Kidney (tissue), 14 donors: ENCODE results near the gene HMGA1. TPM values are rescaled to one million over a fixed set of nuclear protein-coding genes. Genes with fewer than 3 reads are reported as not detected.

Source experiments
- DNase-seq, 5 donors: peaks; one replicate each; pipeline ENCODE4 v3.0.0-alpha.2; 2013 to 2020
- FAIRE-seq: peaks from 2 replicates; lab custom pipeline; 2012; peaks lifted over from hg19 to GRCh38; lab: Jason Lieb, UNC
- H3K27ac ChIP-seq, 2 donors: one replicate each; pipeline ENCODE4 v1.7.0; 2013; ENCODE audit warnings: low read depth in 2 of 2, low read length in 2 of 2, inconsistent platforms in 1 of 2
- H3K27me3 ChIP-seq: one replicate; pipeline ENCODE4 v1.7.1; 2013; ENCODE audit warnings: low read length, inconsistent platforms; ENCODE audit not compliant: control insufficient read depth, insufficient read depth
- H3K36me3 ChIP-seq, 3 donors: one replicate each; pipeline versions ENCODE4 v1.7.0 to v1.7.1; 2013; ENCODE audit warnings: low read length in 3 of 3, control low read depth in 1 of 3, inconsistent platforms in 1 of 3; ENCODE audit not compliant: insufficient read depth in 3 of 3, control insufficient read depth in 2 of 3
- H3K4me1 ChIP-seq, 3 donors: one replicate each; pipeline versions ENCODE4 v1.7.0 to v1.7.1; 2013; ENCODE audit warnings: low read length in 3 of 3, inconsistent platforms in 1 of 3, low read depth in 1 of 3; ENCODE audit not compliant: control insufficient read depth in 2 of 3, insufficient read depth in 2 of 3
- H3K4me3 ChIP-seq, 3 donors: one replicate each; pipeline versions ENCODE4 v1.7.0 to v1.8.1; 2013; ENCODE audit warnings: low read length in 3 of 3, control low read depth in 1 of 3, inconsistent platforms in 1 of 3
- H3K9ac ChIP-seq, 3 donors: one replicate each; pipeline versions ENCODE4 v1.7.0 to v1.7.1; 2013; ENCODE audit warnings: low read length in 3 of 3, control low read depth in 1 of 3, inconsistent platforms in 1 of 3
- H3K9me3 ChIP-seq, 3 donors: one replicate each; pipeline versions ENCODE4 v1.7.0 to v1.7.1; 2013; ENCODE audit warnings: low read length in 3 of 3, control low read depth in 1 of 3, inconsistent platforms in 1 of 3; ENCODE audit not compliant: control insufficient read depth in 2 of 3, insufficient read depth in 1 of 3
- CTCF ChIP-seq: IDR thresholded peaks from 3 replicates; pipeline ENCODE4 v1.5.1; 2012; ENCODE audit warnings: mild to moderate bottlenecking, moderate library complexity, borderline replicate concordance; ENCODE audit not compliant: insufficient read depth; ENCODE audit errors: extremely low read depth
- intact Hi-C: fragments of 100-400 bp; cut with DNase I; formaldehyde crosslinking; loops from one replicate; pipeline ENCODE4 v1.11.1; 2022
- polyA plus RNA-seq: library from polyadenylated mRNA; stranded (reverse); fragments of 350-450 nt; fragmentation: Illumina TruSeq; extraction: RNeasy Lipid Tissue Mini Kit (QIAGEN cat#74804); gene quantifications from one replicate; pipeline ENCODE4 v1.2.3, GENCODE V29; 2014; ENCODE audit warnings: low read depth, low replicate concordance; ENCODE audit not compliant: insufficient read depth
- total RNA-seq: library from RNA; stranded (reverse); fragmentation: NEBNext Ultra II Directional; extraction: Animal tissue kit (Norgen Biotek cat#: 25700); gene quantifications from one replicate; pipeline ENCODE4 v1.2.1, GENCODE V29; 2021
- donor health status: control.
- donor health status: control.
- donor health status: control.
- donor health status: control.
- donor health status: control.
- donor health status: DM: yes; HTN: yes; CAD: no.
- donor health status: Normal renal cell carcinoma (clear cell type).

HMGA1 gene
- total and polyA plus RNA-seq, 2 donors from 2014 or later = 27.1 to 46.5 TPM

- intact Hi-C loops = loop anchor here (10.0 kb wide), 1 partner anchor 169 kb away; no protein-coding TSS in a partner anchor
- FAIRE-seq = no peak
- no peak for TF ChIP-seq CTCF
Observed at GRCh38 chr6:34246249-34246562, 9.5 kb downstream of the HMGA1 start.

GRCh38 chr6:34246563-34247391, 10.1 kb downstream of the HMGA1 start:
- H3K4me1 ChIP-seq = peaks cover 0 to 10% (median 0%) of the 10 kb centered on the region in 3 donors
- no peak overlapping the region for H3K9ac ChIP-seq
- no peaks in the 10 kb centered on the region for H3K9me3 ChIP-seq
- H3K36me3 ChIP-seq = no peaks in the 10 kb centered on the region
- DNase-seq (peak in 3 of 5 donors; percentile 24 to 73 (median 69)), FAIRE-seq (no peak)
- H3K4me3 ChIP-seq = no peak overlapping the region
- no peak overlapping the region for H3K27ac ChIP-seq
- peak; percentile 35 for TF ChIP-seq CTCF
- no peaks in the 10 kb centered on the region for H3K27me3 ChIP-seq
- intact Hi-C loops = loop anchor here (10.0 kb wide), 1 partner anchor 168 kb away; no protein-coding TSS in a partner anchor

More at GRCh38 chr6:34246249-34246562, 9.5 kb downstream of the HMGA1 start:
- Histone ChIP-seq H3K9ac (no peak overlapping the region), H3K4me1 (peaks cover 0 to 10% (median 0%) of the 10 kb centered on the region in 3 donors), H3K9me3 (no peaks in the 10 kb centered on the region), H3K36me3 (no peaks in the 10 kb centered on the region), H3K27me3 (no peaks in the 10 kb centered on the region), H3K27ac (no peak overlapping the region), H3K4me3 (no peak overlapping the region)
- no peak for DNase-seq

GRCh38 chr6:34247481-34248197, 11.0 kb downstream of the HMGA1 start:
- Histone ChIP-seq H3K4me3 (no peak overlapping the region), H3K36me3 (no peaks in the 10 kb centered on the region), H3K27ac (no peak overlapping the region), H3K9me3 (no peaks in the 10 kb centered on the region), H3K9ac (peak overlapping the region in 1 of 3 donors; percentile 90), H3K27me3 (no peaks in the 10 kb centered on the region), H3K4me1 (peaks cover 0 to 10% (median 0%) of the 10 kb centered on the region in 3 donors)
- DNase-seq (peak in 2 of 5 donors; percentile 57 to 73), FAIRE-seq (no peak)
- intact Hi-C loops = loop anchor here (10.0 kb wide), 1 partner anchor 167 kb away; no protein-coding TSS in a partner anchor
- TF ChIP-seq CTCF = no peak
